SK-N-SH treated with all-trans-retinoic acid at 6 μM for 48 hours (cell line): ENCODE results near the gene UBL3.

ENCODE experiments used
- GLIS3 ChIP-seq: fragments of 250-450 bp; sonication (Bioruptor Pico); IDR thresholded peaks from 2 replicates; pipeline ENCODE4 v1.5.0; 2020; ENCODE audit warnings: mild to moderate bottlenecking, moderate library complexity
- ISL1 ChIP-seq: fragments of 250-450 bp; sonication (Bioruptor Pico); IDR thresholded peaks from 2 replicates; pipeline ENCODE4 v2.1.2; 2022; ENCODE audit warnings: mild to moderate bottlenecking, moderate library complexity
- OSR1 ChIP-seq: fragments of 250-450 bp; sonication (Bioruptor Pico); IDR thresholded peaks from 2 replicates; pipeline ENCODE4 v1.8.0; 2022; ENCODE audit warnings: moderate library complexity, mild to moderate bottlenecking, inconsistent platforms
- ZFP3 ChIP-seq: fragments of 250-450 bp; sonication (Bioruptor Pico); IDR thresholded peaks from 2 replicates; pipeline ENCODE4 v1.5.0; 2020; ENCODE audit warnings: mild to moderate bottlenecking, moderate library complexity
- ZNF565 ChIP-seq: fragments of 450-650 bp; formaldehyde crosslinking; conservative IDR thresholded peaks from 2 replicates; pipeline ENCODE4 v1.5.0; 2020; ENCODE audit warnings: low read depth, mild to moderate bottlenecking, moderate library complexity
- ZNF70 ChIP-seq: fragments of 450-650 bp; formaldehyde crosslinking; IDR thresholded peaks from 2 replicates; pipeline ENCODE4 v1.5.0; 2020; ENCODE audit warnings: mild to moderate bottlenecking, moderate library complexity
- TF ChIP-seq, protein P1 (sequence below): fragments of 250-450 bp; sonication (Bioruptor Pico); IDR thresholded peaks from 2 replicates; pipeline ENCODE4 v1.5.1; 2020; ENCODE audit warnings: low read depth, mild to moderate bottlenecking, moderate library complexity
- TF ChIP-seq, protein P2 (sequence below): fragments of 250-450 bp; sonication (Bioruptor Pico); IDR thresholded peaks from 2 replicates; pipeline ENCODE4 v1.8.0; 2020; ENCODE audit warnings: mild to moderate bottlenecking, moderate library complexity, borderline replicate concordance

DNA sequence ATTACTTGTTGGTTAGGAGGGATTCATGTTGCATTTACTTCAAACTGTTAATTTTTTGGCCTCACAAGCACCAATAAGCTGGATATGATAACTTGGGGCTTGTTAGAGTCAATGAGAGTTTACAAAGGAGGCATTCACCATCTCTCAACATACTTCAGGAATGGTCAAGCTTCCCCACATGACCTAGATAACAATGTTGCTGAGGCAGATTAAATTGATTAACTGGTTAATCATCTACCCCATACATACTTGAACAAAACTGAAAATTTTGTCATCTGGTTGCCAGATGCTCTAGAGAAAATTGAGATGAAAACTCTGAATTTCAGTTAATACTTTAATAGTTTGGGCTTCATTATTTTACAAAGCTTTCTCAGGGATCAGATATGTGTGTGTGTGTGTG lies 43.0 kb upstream of the UBL3 start:
- TF ChIP-seq ZNF70 (CRISPR knock-in tag), result no peak
- TF ChIP-seq ZNF565 (CRISPR knock-in tag), result no peak
- TF ChIP-seq ZFP3 (CRISPR knock-in tag), result no peak
- no peak for TF ChIP-seq ISL1 (CRISPR knock-in tag)
- no peak for TF ChIP-seq GLIS3
- TF ChIP-seq, protein P1, sequence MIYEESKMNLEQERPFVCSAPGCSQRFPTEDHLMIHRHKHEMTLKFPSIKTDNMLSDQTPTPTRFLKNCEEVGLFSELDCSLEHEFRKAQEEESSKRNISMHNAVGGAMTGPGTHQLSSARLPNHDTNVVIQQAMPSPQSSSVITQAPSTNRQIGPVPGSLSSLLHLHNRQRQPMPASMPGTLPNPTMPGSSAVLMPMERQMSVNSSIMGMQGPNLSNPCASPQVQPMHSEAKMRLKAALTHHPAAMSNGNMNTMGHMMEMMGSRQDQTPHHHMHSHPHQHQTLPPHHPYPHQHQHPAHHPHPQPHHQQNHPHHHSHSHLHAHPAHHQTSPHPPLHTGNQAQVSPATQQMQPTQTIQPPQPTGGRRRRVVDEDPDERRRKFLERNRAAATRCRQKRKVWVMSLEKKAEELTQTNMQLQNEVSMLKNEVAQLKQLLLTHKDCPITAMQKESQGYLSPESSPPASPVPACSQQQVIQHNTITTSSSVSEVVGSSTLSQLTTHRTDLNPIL (CRISPR knock-in tag), result no peak
- TF ChIP-seq, protein P2, sequence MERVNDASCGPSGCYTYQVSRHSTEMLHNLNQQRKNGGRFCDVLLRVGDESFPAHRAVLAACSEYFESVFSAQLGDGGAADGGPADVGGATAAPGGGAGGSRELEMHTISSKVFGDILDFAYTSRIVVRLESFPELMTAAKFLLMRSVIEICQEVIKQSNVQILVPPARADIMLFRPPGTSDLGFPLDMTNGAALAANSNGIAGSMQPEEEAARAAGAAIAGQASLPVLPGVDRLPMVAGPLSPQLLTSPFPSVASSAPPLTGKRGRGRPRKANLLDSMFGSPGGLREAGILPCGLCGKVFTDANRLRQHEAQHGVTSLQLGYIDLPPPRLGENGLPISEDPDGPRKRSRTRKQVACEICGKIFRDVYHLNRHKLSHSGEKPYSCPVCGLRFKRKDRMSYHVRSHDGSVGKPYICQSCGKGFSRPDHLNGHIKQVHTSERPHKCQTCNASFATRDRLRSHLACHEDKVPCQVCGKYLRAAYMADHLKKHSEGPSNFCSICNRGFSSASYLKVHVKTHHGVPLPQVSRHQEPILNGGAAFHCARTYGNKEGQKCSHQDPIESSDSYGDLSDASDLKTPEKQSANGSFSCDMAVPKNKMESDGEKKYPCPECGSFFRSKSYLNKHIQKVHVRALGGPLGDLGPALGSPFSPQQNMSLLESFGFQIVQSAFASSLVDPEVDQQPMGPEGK (CRISPR knock-in tag), result no peak
- TF ChIP-seq OSR1, result no peak
